PC-9 (cell line): ENCODE data around the gene COL20A1. TPM values are rescaled to one million over a fixed set of nuclear protein-coding genes. Genes with fewer than 3 reads are reported as not detected.
A peak's percentile ranks its signal among the peaks of the same experiment; 100 is the strongest.

ENCODE experiments used
- Bru-seq: library from RNA; stranded (reverse); fragments of 400-500 nt; gene quantifications from one replicate; lab custom pipeline; 2021; lab: Mats Ljungman, UMichigan
- BruChase-seq, 2 experiments: library from RNA; stranded (reverse); fragments of 400-500 nt; gene quantifications; one replicate each; lab custom pipeline; 2021; lab: Mats Ljungman, UMichigan
- BruUV-seq: library from RNA; stranded (reverse); fragments of 400-500 nt; replicated peaks from 2 replicates; lab custom pipeline; 2021; lab: Mats Ljungman, UMichigan
- CTCF ChIA-PET: fragments of 300-600 bp; sonication (Branson Sonifier 250); formaldehyde crosslinking; loops from one replicate; lab custom pipeline; 2022; ENCODE audit warnings: antibody characterized with exemption; lab: Charles Lee
- POLR2A ChIA-PET: fragments of 300-600 bp; sonication (Branson Sonifier 250); formaldehyde crosslinking; loops from one replicate; lab custom pipeline; 2022; ENCODE audit warnings: antibody characterized with exemption; ENCODE audit not compliant: unreplicated experiment; lab: Charles Lee
- DNase-seq, 2 experiments: peaks; one replicate each; pipeline versions ENCODE4 v3.0.0 to v3.0.0-alpha.2; 2015 to 2022; ENCODE audit warnings: mixed read lengths in 1 of 2
- H2AFZ ChIP-seq: fragments of 200-600 bp; sonication (generic); 2 replicates; pipeline ENCODE4 v1.8.1; 2017; ENCODE audit warnings: antibody characterized with exemption
- H3F3A ChIP-seq: fragments of 200-600 bp; sonication (generic); 2 replicates; pipeline ENCODE4 v1.8.1; 2017; ENCODE audit warnings: antibody characterized with exemption, mild to moderate bottlenecking, low read depth; ENCODE audit not compliant: insufficient read depth
- H3K27ac ChIP-seq: fragments of 200-600 bp; sonication (generic); 2 replicates; pipeline ENCODE4 v1.6.1; 2016; ENCODE audit warnings: mixed run types
- H3K27me3 ChIP-seq: fragments of 200-600 bp; sonication (generic); 2 replicates; pipeline ENCODE4 v1.6.1; 2016; ENCODE audit warnings: low read depth, mixed run types; ENCODE audit not compliant: insufficient read depth
- H3K36me3 ChIP-seq: fragments of 200-600 bp; sonication (generic); 2 replicates; pipeline ENCODE4 v1.6.1; 2016; ENCODE audit warnings: low read depth, mixed run types
- H3K4me1 ChIP-seq: fragments of 200-600 bp; sonication (generic); replicated peaks from 2 replicates; pipeline ENCODE4 v1.6.1; 2016; ENCODE audit warnings: mixed run types; ENCODE audit not compliant: insufficient read depth
- H3K4me2 ChIP-seq: fragments of 200-600 bp; sonication (generic); 2 replicates; pipeline ENCODE4 v1.6.1; 2017; ENCODE audit warnings: mixed run types
- H3K4me3 ChIP-seq: fragments of 200-600 bp; sonication (generic); 2 replicates; pipeline ENCODE4 v1.6.1; 2016; ENCODE audit warnings: mixed run types
- H3K79me2 ChIP-seq: fragments of 200-600 bp; sonication (generic); 2 replicates; pipeline ENCODE4 v1.6.1; 2017; ENCODE audit warnings: low read depth, mixed run types
- H3K9me2 ChIP-seq: fragments of 200-600 bp; sonication (generic); 2 replicates; pipeline ENCODE4 v1.8.1; 2017; ENCODE audit warnings: mild to moderate bottlenecking; ENCODE audit not compliant: insufficient read depth
- H3K9me3 ChIP-seq: fragments of 200-600 bp; sonication (generic); 2 replicates; pipeline ENCODE4 v1.8.1; 2016; ENCODE audit warnings: low read depth; ENCODE audit not compliant: insufficient read depth
- H4K20me1 ChIP-seq: fragments of 200-600 bp; sonication (generic); 2 replicates; pipeline ENCODE4 v1.8.1; 2017; ENCODE audit not compliant: insufficient read depth
- EZH2 ChIP-seq: fragments of 200-600 bp; sonication (generic); IDR thresholded peaks from 2 replicates; pipeline ENCODE4 v1.8.0; 2017; ENCODE audit warnings: antibody characterized with exemption, low read depth
- intact Hi-C: fragments of 100-400 bp; cut with micrococcal nuclease; formaldehyde crosslinking; loops from one replicate; pipeline ENCODE4 v1.10.0; 2022; ENCODE audit not compliant: unreplicated experiment
- long read RNA-seq: library from polyadenylated mRNA; stranded (forward); transcript quantifications from one replicate; pipeline ENCODE4 v2.0.0, GENCODE V29; 2022
- total RNA-seq: library from RNA; stranded (reverse); gene quantifications from 2 replicates; pipeline ENCODE4 v1.2.3, GENCODE V29; 2021
- TF ChIP-seq, protein P1 (sequence below): fragments of 200-600 bp; sonication (generic); conservative IDR thresholded peaks from 2 replicates; pipeline ENCODE4 v1.6.1; 2017; ENCODE audit warnings: mixed run types, antibody characterized with exemption, mild to moderate bottlenecking, moderate library complexity

The COL20A1 gene
- total RNA-seq (0.15 TPM in 1 of 2 replicates, not detected in the other), Bru-seq, nascent RNA (percentile 10 among the genes with signal in this experiment), BruChase-seq, experiment 1, labeled RNA remaining after a 2-hour chase (percentile 20 among the genes with signal in this experiment), BruChase-seq, experiment 2, labeled RNA remaining after a 6-hour chase (percentile 17 among the genes with signal in this experiment)
- long read RNA-seq: 0 reads

DNA sequence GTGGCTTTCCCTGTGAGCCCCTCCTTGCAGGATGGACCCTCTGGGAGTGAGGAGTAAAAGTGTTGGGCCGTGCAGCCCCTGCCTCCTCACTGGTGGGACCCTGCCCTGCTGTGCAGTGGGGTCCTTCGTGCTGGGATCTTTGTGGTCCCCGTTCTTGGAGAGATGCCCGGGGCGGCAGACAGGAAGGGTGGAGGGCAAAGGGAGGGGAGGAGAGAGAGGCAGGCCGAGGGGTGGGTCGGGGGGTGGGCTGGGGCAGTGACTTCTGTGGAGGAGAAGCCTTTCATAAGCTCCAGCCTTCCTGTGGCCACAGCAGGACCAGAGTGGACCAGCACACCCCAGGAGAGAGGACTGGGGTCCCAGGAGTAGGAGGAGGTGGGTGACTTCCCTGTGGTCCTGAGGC is at the start of gene COL20A1:
Gene COL20A1 (plus strand): TSS at position 283 of the 400 bp plus-strand sequence. CDS start 1,922 bp downstream, outside the sequence.
- CTCF ChIA-PET: no interaction called here
- no peak within 1 kb of the TSS for H2AFZ ChIP-seq
- TF ChIP-seq, protein P1, sequence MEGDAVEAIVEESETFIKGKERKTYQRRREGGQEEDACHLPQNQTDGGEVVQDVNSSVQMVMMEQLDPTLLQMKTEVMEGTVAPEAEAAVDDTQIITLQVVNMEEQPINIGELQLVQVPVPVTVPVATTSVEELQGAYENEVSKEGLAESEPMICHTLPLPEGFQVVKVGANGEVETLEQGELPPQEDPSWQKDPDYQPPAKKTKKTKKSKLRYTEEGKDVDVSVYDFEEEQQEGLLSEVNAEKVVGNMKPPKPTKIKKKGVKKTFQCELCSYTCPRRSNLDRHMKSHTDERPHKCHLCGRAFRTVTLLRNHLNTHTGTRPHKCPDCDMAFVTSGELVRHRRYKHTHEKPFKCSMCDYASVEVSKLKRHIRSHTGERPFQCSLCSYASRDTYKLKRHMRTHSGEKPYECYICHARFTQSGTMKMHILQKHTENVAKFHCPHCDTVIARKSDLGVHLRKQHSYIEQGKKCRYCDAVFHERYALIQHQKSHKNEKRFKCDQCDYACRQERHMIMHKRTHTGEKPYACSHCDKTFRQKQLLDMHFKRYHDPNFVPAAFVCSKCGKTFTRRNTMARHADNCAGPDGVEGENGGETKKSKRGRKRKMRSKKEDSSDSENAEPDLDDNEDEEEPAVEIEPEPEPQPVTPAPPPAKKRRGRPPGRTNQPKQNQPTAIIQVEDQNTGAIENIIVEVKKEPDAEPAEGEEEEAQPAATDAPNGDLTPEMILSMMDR: no peak
- TF ChIP-seq EZH2: no peak
- no peaks in the 10 kb centered on the region for H3K36me3 ChIP-seq
- H3F3A ChIP-seq: peaks cover 5% of the 10 kb centered on the region; the same call in 1 of the 2 replicates
- no peak for DNase-seq
- H3K4me2 ChIP-seq: no peak within 1 kb of the TSS
- BruUV-seq: no TSS peak
- H3K9me2 ChIP-seq: no peaks in the 10 kb centered on the region
- peaks cover 17% of the 10 kb centered on the region for H4K20me1 ChIP-seq
- no peaks in the 10 kb centered on the region for H3K9me3 ChIP-seq
- H3K4me1 ChIP-seq: no peaks in the 10 kb centered on the region
- no peak within 1 kb of the TSS for H3K27ac ChIP-seq
- no peaks in the 10 kb centered on the region for H3K79me2 ChIP-seq
- POLR2A ChIA-PET: no interaction called here
- peaks cover 37% of the 10 kb centered on the region for H3K27me3 ChIP-seq
- intact Hi-C loops: loop anchor here (5.0 kb wide), 1 partner anchor 71 kb away; no protein-coding TSS in a partner anchor
- no peak within 1 kb of the TSS for H3K4me3 ChIP-seq

DNA sequence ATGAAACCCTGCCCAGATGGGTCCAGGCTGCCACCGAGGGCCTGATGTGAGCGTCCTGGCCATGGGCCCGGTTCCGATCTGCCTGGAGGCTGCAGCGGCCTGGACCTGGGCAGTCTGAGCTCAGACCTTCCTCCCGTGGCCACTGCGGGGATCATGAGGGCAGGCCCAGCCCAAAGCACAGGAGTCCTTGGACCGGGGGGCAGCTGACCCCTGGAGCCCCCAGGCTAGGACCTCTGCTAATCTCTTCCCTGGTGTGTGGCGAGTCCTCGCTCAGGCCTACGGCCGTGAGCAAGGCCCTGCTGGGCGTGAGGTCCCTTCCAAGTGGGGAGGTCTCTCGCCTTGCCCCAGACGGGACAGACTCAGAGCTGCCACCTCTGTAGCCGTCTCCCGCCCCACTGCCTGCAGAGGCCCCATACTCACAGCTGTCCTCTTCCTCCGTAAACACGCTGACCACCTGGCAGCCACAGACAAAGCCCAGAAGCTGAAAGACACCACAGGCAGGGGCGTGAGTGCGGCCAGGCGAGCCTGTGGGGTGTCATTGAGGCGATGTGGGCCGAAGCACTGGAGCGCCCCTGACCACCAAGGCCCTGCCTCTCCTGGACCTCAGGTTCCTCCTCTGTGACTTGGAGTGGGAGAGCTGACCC is 49.3 kb upstream of the COL20A1 start:
- ChIA-PET POLR2A (no interaction called here), CTCF (no interaction called here)
- H3K4me2 ChIP-seq: no peak overlapping the region
- H3K4me1 ChIP-seq: no peaks in the 10 kb centered on the region
- no peak overlapping the region for H3K27ac ChIP-seq
- peaks cover 44% of the 10 kb centered on the region for H3K27me3 ChIP-seq
- no peaks in the 10 kb centered on the region for H3K79me2 ChIP-seq
- BruUV-seq: no TSS peak
- intact Hi-C loops: no loop called here
- no peaks in the 10 kb centered on the region for H3K36me3 ChIP-seq
- H3F3A ChIP-seq: no peaks in the 10 kb centered on the region
- no peak overlapping the region for H2AFZ ChIP-seq
- H3K9me3 ChIP-seq: no peaks in the 10 kb centered on the region
- H3K9me2 ChIP-seq: no peaks in the 10 kb centered on the region
- no peak for DNase-seq
- H3K4me3 ChIP-seq: no peak overlapping the region
- H4K20me1 ChIP-seq: no peaks in the 10 kb centered on the region
- TF ChIP-seq EZH2: no peak
- TF ChIP-seq, protein P1: no peak

DNA sequence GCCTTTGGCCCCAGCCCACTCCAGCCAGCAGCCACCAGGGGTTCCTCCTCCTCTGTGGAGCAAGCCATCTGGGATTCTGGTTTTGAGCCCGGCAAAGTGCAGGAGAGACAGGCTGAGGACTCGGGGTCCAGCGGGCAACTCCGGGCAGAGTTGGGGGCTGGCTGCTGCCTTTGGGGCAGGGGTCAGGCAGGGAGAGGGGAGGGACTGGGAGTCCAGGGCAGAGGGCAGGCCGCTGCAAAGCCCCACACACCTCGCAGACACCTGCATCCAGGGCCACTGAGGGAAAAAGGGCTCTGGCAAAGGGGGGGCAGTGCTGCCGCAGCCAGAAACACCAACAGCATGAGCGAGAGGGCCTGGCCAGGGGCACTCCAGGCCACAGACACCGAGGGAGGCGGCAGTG is 48.5 kb upstream of the COL20A1 start:
- ChIA-PET POLR2A (no interaction called here), CTCF (no interaction called here)
- Histone ChIP-seq H3K4me1 (peaks cover 6% of the 10 kb centered on the region; the same call in 1 of the 2 replicates), H3K79me2 (no peaks in the 10 kb centered on the region), H3K4me2 (no peak overlapping the region), H4K20me1 (no peaks in the 10 kb centered on the region), H3K27ac (no peak overlapping the region), H2AFZ (no peak overlapping the region), H3K9me2 (no peaks in the 10 kb centered on the region), H3K4me3 (no peak overlapping the region), H3K27me3 (peaks cover 46% of the 10 kb centered on the region), H3K9me3 (no peaks in the 10 kb centered on the region), H3F3A (0 out of 2 replicates have a peak, but pooled peaks cover 4% of the 10 kb centered on the region), H3K36me3 (no peaks in the 10 kb centered on the region)
- intact Hi-C loops: no loop called here
- TF ChIP-seq, protein P1: no peak
- TF ChIP-seq EZH2: no peak
- BruUV-seq: no TSS peak
- no peak for DNase-seq
